Measurements from ENCODE around the gene UVSSA. TPM values are rescaled to one million over a fixed set of nuclear protein-coding genes. Genes with fewer than 3 reads are reported as not detected.
"Not testable (repeated sequence)": the region's sequence is repeated elsewhere in the genome, so short reads cannot be mapped to it uniquely, and the experiment has no call there.

Gene UVSSA
- total RNA-seq, 1 donor from 2014 or later: 4.0 TPM

DNA sequence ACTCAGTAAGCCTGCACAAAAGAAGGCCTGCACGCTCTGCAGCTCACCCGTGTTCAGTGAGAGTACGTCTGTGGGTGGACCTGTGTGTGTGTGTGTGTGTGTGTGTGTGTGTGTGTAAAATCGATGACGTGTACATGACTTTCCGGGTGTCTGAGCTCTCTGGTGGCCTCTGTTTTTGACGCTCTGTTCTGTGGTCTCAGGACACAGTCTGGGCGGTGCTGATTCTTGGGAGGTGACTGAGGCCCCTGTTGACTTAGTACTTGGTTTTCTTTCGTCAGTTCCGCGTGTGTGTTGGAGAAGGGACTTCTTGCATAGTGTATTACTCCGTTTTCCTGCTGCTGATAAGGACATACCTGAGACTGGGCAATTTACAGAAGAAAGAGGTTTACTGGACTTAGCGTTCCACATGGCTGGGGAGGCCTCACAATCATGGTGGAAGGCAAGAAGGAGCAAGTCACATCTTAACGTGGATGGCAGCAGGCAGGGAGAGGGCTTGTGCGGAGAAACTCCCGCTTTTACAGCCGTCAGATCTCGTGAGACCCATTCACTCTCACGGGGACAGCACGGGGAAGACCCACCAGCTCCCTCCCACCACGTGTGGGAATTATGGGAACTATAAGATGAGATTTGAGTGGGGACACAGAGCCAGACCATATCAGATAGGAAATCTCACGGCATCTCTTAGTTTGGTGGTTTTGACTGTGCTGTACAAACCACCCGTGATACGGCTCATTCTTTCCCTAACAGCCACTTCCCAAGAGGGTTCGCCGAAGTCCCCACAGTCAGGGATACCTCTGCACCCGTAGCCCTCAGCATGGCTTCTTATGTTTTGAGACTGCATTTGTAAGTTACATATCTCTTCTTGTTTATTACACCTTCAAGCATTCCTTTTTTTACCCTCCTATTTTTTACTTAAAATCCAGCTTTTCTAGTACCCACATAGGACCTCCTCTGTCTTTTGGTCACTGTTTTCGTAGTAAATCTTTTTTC, 24.5 kb downstream of the UVSSA start:
- DNase-seq (ENCODE audit: low read depth): no peak
- TF ChIP-seq, protein P1, sequence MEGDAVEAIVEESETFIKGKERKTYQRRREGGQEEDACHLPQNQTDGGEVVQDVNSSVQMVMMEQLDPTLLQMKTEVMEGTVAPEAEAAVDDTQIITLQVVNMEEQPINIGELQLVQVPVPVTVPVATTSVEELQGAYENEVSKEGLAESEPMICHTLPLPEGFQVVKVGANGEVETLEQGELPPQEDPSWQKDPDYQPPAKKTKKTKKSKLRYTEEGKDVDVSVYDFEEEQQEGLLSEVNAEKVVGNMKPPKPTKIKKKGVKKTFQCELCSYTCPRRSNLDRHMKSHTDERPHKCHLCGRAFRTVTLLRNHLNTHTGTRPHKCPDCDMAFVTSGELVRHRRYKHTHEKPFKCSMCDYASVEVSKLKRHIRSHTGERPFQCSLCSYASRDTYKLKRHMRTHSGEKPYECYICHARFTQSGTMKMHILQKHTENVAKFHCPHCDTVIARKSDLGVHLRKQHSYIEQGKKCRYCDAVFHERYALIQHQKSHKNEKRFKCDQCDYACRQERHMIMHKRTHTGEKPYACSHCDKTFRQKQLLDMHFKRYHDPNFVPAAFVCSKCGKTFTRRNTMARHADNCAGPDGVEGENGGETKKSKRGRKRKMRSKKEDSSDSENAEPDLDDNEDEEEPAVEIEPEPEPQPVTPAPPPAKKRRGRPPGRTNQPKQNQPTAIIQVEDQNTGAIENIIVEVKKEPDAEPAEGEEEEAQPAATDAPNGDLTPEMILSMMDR (conservative IDR thresholded peaks at IDR 0.05; ENCODE audit: low read depth, low read length): no peak
- H3K4me3 ChIP-seq (ENCODE audit: low read depth, low read length): no peak overlapping the region

DNA sequence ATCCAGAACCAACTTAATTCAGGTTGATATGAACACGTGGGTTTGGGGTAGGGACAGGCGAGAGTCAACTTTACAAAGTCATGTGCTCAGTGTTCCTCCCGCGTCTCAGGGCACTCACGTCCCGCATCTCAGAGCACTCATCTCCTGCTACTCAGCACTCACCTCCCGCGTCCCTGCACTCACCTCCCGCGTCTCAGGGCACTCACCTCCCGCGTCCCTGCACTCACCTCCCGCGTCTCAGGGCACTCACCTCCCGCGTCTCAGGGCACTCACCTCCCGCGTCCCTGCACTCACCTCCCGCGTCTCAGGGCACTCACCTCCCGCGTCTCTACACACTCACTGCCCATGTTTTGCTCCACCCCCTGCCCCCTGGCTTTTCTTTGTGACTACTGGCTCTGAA, 25.6 kb downstream of the UVSSA start:
- not testable (repeated sequence) for DNase-seq (ENCODE audit: low read depth); H3K4me3 ChIP-seq (ENCODE audit: low read depth, low read length)

DNA sequence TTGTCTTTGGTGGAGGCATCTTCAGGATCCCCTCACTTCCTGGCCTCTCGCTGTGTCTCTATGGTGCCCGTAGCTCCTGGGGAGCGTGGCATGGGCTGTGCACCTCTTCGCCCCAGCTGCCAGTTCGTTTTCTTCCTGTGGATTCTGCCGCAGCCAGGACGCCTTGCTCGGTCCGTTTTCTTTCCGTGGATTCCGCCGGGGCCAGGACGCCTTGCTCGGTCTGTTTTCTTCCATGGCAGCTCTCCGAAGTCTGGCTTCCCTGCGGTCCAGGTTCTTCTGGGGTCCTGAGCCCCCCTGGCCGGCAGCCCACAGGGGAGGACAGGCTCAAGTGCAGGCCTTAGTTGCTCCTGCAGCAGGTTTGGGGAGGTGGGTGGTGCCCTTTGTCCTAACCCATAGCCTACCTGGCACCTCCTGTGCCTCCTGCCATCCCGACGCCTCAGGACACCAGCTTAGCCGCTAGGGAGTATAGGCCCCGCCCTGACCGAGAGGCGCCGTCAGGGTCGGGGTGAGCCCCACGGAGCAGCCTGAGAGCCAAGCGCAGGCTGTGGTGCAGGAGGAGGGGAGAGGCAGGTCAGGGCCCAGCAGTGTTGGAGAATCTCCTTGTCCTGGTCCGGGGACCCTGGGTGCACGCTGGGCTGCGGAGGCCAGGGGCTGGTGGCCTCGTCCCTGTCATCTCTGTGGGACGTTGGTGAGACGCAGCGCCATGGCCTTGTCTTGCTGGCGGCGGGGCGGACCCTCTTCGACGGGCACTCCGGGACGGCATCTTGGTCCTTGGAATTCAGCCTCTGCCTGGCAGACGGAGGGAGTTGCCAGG, 27.1 kb downstream of the UVSSA start:
- DNase-seq (ENCODE audit: low read depth): no peak
- no peak overlapping the region for H3K4me3 ChIP-seq (ENCODE audit: low read depth, low read length)
- TF ChIP-seq, protein P1 (conservative IDR thresholded peaks at IDR 0.05; ENCODE audit: low read depth, low read length): no peak

DNA sequence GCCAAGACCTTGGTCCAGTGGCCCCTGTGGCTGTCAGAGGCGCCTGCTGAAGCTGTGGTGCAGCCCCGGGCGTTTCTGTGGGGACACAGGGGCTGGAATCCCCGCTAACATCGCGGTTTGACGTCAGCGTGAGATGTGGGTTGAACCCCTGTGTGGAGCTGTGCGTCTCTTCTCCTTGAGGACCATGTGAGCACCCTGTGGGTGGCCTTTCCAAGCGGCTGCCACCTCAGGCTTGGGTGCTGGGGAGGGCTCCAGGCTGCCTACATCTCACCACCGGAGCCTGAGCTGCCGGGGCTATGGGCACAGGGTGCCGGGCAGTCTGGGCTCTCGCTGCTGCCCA, 27.7 kb downstream of the UVSSA start:
- TF ChIP-seq, protein P1 (conservative IDR thresholded peaks at IDR 0.05; ENCODE audit: low read depth, low read length): no peak
- no peak overlapping the region for H3K4me3 ChIP-seq (ENCODE audit: low read depth, low read length)
- no peak for DNase-seq (ENCODE audit: low read depth)

DNA sequence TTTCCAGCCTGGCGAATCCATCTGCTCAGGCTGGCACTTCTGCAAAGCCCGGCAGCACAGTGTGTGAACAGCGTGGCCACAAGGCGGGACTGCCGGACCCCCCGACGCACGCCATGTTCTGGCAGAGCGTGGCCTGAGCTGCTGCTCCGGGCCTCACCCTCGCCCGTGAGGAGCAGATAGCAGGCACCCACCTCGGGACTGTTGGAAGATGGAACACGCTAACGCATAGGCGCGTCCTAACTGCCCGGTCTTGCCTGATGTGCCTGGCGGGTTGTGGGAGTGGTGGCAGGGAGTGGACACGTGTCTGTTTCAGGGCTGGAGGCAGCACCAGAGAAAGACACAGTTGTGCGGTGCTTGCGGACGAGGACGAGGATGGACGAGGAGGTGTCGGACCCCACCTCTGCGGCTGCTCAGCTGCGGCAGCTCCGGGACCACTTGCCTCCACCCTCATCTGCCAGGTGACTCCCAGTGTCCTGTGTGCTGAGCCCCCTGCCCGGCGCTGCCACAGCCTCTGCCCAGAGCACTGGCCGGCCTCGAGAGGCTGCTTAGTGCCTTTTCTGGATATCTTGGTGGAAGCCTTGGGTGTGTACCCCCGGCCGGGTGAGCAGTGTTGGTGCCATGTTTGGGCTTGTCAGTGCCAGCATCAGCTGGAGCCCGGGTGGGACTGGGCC, 28.2 kb downstream of the UVSSA start:
- H3K4me3 ChIP-seq (ENCODE audit: low read depth, low read length): no peak overlapping the region
- no peak for DNase-seq (ENCODE audit: low read depth)
- TF ChIP-seq, protein P1 (conservative IDR thresholded peaks at IDR 0.05; ENCODE audit: low read depth, low read length): no peak

DNA sequence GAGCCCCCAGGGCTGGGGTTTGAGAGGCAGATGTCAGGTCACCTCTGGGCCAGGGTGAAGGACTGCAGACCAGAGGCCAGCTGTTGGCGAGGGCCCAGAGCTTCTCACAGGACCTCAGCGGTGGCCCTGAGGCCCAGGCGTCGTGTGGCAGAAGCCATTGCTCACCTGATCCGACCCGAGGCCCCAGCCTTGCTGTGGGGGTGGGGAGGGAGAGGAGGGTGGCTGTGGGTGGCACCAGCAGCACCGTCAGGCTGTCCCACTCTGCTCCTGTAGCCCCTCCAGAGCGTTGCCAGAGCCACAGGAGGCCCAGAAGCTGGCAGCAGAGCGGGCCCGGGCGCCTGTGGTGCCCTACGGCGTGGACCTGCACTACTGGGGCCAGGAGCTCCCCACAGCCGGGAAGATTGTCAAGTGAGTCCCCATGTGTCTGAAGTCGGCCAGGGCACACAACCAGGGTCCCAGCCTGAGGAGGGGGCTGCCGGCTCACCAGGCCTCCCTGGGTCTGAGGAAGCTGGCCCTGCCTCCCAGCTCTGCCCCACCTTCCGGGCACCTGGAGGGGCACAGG, 28.8 kb downstream of the UVSSA start:
- no peak for DNase-seq (ENCODE audit: low read depth)
- H3K4me3 ChIP-seq (ENCODE audit: low read depth, low read length): no peak overlapping the region
- TF ChIP-seq, protein P1 (conservative IDR thresholded peaks at IDR 0.05; ENCODE audit: low read depth, low read length): no peak

Data from epithelial cell of proximal tubule (primary cell).